Calu3 (cell line): ENCODE measurements around the gene GNPNAT1. TPM values are rescaled to one million over a fixed set of nuclear protein-coding genes. Genes with fewer than 3 reads are reported as not detected.
A peak's percentile ranks its signal among the peaks of the same experiment; 100 is the strongest.

Experiments
- BruUV-seq: library from RNA; stranded (reverse); fragments of 400-500 nt; replicated peaks from 2 replicates; lab custom pipeline; 2021; lab: Mats Ljungman, UMichigan
- CTCF ChIA-PET: fragments of 300-600 bp; sonication (Branson Sonifier 250); formaldehyde crosslinking; loops from one replicate; lab custom pipeline; 2022; ENCODE audit warnings: antibody characterized with exemption; lab: Charles Lee
- DNase-seq: peaks from one replicate; pipeline ENCODE4 v3.0.0; 2022
- H3K27ac Mint-ChIP-seq: one replicate; pipeline ENCODE4 v1.8.0; 2022; ENCODE audit warnings: mixed read lengths; ENCODE audit not compliant: unreplicated experiment
- H3K27me3 Mint-ChIP-seq: one replicate; pipeline ENCODE4 v1.8.0; 2022; ENCODE audit warnings: mixed read lengths; ENCODE audit not compliant: unreplicated experiment
- H3K36me3 Mint-ChIP-seq: one replicate; pipeline ENCODE4 v1.8.0; 2022; ENCODE audit warnings: mild to moderate bottlenecking, moderate library complexity, mixed read lengths; ENCODE audit not compliant: insufficient read depth, unreplicated experiment
- H3K4me1 Mint-ChIP-seq: one replicate; pipeline ENCODE4 v1.8.0; 2022; ENCODE audit warnings: mild to moderate bottlenecking, low read depth, mixed read lengths; ENCODE audit not compliant: unreplicated experiment
- H3K4me3 Mint-ChIP-seq: one replicate; pipeline ENCODE4 v1.8.0; 2022; ENCODE audit warnings: mild to moderate bottlenecking, low read depth, moderate library complexity, mixed read lengths; ENCODE audit not compliant: unreplicated experiment
- H3K9me3 Mint-ChIP-seq: one replicate; pipeline ENCODE4 v1.8.0; 2022; ENCODE audit warnings: low read depth, mixed read lengths; ENCODE audit not compliant: unreplicated experiment
- intact Hi-C: fragments of 100-400 bp; cut with micrococcal nuclease; formaldehyde crosslinking; loops from one replicate; pipeline ENCODE4 v1.10.0; 2022; ENCODE audit not compliant: unreplicated experiment
- total RNA-seq: library from RNA; stranded (reverse); gene quantifications from 2 replicates; pipeline ENCODE4 v1.2.3, GENCODE V29; 2022
- TF ChIP-seq, protein P1 (sequence below): fragments of 200-600 bp; IDR thresholded peaks from one replicate; pipeline ENCODE4 v1.8.0; 2022; ENCODE audit warnings: antibody characterized with exemption; ENCODE audit not compliant: unreplicated experiment

The GNPNAT1 gene
- total RNA-seq, 1 experiment from 2014 or later: 35.8 TPM

DNA sequence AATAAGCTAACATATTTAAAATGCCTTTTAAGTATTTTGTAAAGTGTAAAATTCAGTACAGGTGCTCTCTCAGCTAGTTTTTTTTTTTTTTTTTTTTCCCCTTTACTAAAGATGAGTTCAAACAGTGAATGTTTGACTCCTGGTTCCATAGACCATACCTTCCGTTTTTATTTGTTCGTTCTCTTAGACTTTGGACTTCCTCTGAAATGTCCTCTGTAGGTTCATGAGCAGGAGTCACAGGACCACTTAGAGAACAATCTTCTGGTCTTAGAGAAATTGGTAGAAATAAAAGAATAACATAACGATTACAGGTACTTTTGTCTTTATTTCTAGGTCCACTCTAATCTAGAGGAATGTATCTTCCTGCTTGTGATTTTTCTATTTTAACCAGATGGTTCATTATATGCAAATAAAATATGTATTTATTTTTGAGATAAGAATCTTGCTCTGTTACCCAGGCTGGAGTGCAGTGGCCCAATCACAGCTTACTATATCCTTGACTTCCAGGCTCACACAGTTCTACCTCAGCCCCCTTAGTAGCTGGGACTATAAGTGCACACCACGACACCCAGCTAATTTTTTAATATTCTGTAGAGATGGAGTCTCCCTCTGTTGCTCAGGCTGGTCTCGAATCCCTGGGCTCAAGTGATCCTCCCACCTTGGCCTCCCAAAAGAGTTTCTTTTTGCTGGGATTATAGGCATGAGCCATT, 35.6 kb downstream of the GNPNAT1 start:
- TF ChIP-seq, protein P1, sequence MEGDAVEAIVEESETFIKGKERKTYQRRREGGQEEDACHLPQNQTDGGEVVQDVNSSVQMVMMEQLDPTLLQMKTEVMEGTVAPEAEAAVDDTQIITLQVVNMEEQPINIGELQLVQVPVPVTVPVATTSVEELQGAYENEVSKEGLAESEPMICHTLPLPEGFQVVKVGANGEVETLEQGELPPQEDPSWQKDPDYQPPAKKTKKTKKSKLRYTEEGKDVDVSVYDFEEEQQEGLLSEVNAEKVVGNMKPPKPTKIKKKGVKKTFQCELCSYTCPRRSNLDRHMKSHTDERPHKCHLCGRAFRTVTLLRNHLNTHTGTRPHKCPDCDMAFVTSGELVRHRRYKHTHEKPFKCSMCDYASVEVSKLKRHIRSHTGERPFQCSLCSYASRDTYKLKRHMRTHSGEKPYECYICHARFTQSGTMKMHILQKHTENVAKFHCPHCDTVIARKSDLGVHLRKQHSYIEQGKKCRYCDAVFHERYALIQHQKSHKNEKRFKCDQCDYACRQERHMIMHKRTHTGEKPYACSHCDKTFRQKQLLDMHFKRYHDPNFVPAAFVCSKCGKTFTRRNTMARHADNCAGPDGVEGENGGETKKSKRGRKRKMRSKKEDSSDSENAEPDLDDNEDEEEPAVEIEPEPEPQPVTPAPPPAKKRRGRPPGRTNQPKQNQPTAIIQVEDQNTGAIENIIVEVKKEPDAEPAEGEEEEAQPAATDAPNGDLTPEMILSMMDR: no peak
- no peak overlapping the region for H3K4me3 Mint-ChIP-seq
- BruUV-seq: no TSS peak
- H3K36me3 Mint-ChIP-seq: no peaks in the 10 kb centered on the region
- CTCF ChIA-PET: interaction anchor here (0.6 to 1.1 kb wide), 3 partner anchors 12 to 271 kb away, joined by 3 to 7 read pairs (median 3); no protein-coding TSS in a partner anchor
- no peaks in the 10 kb centered on the region for H3K27me3 Mint-ChIP-seq
- no peaks in the 10 kb centered on the region for H3K4me1 Mint-ChIP-seq
- H3K27ac Mint-ChIP-seq: peak overlapping the region; percentile 24
- intact Hi-C loops: no loop called here
- DNase-seq: no peak
- H3K9me3 Mint-ChIP-seq: no peaks in the 10 kb centered on the region

DNA sequence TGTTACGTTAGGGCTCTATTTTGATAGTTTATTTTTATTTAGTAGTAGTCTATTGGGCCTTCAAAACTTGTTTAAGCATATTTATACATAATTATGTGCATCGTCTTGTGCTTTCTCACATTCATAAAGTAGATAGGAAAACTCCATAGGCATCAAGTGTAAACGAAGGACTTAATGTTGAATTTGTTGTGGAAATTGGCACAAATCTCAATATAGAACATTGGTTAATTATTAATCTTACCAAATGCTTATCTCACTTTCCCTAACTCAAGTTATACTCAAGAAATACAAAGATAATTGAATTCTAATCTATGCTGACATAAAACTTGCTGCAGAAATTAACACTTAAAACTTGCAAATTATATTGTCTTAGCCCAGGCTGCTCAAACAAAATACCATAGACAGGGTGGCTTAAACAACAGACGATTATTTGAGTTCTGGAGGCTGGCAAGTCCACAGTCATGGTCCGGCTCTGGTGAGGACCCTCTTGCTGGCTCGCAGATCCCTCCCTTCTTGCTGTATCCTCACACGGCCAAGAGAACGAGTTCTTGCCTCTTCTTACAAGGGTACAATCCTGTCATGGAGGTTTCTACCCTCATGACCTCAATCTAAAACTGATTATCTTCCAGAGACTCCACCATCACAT, 42.6 kb downstream of the GNPNAT1 start:
- no peak overlapping the region for H3K4me3 Mint-ChIP-seq
- no peaks in the 10 kb centered on the region for H3K4me1 Mint-ChIP-seq
- TF ChIP-seq, protein P1: no peak
- DNase-seq: no peak
- H3K27me3 Mint-ChIP-seq: no peaks in the 10 kb centered on the region
- H3K36me3 Mint-ChIP-seq: peaks cover 9% of the 10 kb centered on the region
- H3K9me3 Mint-ChIP-seq: no peaks in the 10 kb centered on the region
- no TSS peak for BruUV-seq
- H3K27ac Mint-ChIP-seq: no peak overlapping the region
- intact Hi-C loops: no loop called here
- CTCF ChIA-PET: no interaction called here

DNA sequence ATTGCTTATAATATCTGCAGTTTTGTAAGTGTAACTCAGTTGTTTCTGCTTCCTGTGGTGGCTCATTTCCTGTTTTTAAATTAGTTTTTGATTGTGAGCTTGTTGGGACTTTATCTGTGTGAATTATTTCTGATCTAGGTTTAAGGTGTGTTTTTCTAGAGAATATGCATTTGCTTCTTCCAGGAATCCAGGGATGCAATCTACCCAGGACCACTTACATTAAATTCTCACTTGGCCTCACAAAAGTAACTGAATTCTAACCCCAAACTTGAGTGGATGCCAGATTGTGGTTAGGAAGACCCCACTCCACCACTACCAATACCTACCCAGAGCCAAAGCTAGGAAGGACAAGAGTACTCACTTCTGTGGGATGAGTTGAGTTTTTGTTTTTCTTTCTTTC, 49.5 kb downstream of the GNPNAT1 start:
- Mint-ChIP-seq H3K4me3 (no peak overlapping the region), H3K27ac (no peak overlapping the region), H3K4me1 (peaks cover 9% of the 10 kb centered on the region), H3K9me3 (no peaks in the 10 kb centered on the region), H3K27me3 (no peaks in the 10 kb centered on the region), H3K36me3 (peaks cover 3% of the 10 kb centered on the region)
- no TSS peak for BruUV-seq
- CTCF ChIA-PET: no interaction called here
- TF ChIP-seq, protein P1: no peak
- no peak for DNase-seq
- intact Hi-C loops: no loop called here

GRCh38 chr14:52740751-52741150, 50.7 kb downstream of the GNPNAT1 start:
- Mint-ChIP-seq H3K27me3 (no peaks in the 10 kb centered on the region), H3K4me3 (no peak overlapping the region), H3K27ac (no peak overlapping the region), H3K36me3 (no peaks in the 10 kb centered on the region), H3K4me1 (peaks cover 15% of the 10 kb centered on the region), H3K9me3 (no peaks in the 10 kb centered on the region)
- TF ChIP-seq, protein P1: no peak
- intact Hi-C loops: no loop called here
- DNase-seq: no peak
- BruUV-seq: no TSS peak
- CTCF ChIA-PET: no interaction called here
